Hindlimb muscle (tissue), 1 donor: ENCODE data around the gene ASPHD1. TPM values are rescaled to one million over a fixed set of nuclear protein-coding genes. Genes with fewer than 3 reads are reported as not detected.

Source experiments
- DNase-seq: peaks from one replicate; pipeline ENCODE4 v3.0.0-alpha.2; 2013
- polyA plus RNA-seq: library from polyadenylated mRNA; unstranded; fragments of 120-200 nt; gene quantifications from one replicate; pipeline ENCODE4 v1.2.1, GENCODE V29; 2013; ENCODE audit not compliant: insufficient read length

Gene ASPHD1
- polyA plus RNA-seq, 1 donor = 1.0 TPM

DNA sequence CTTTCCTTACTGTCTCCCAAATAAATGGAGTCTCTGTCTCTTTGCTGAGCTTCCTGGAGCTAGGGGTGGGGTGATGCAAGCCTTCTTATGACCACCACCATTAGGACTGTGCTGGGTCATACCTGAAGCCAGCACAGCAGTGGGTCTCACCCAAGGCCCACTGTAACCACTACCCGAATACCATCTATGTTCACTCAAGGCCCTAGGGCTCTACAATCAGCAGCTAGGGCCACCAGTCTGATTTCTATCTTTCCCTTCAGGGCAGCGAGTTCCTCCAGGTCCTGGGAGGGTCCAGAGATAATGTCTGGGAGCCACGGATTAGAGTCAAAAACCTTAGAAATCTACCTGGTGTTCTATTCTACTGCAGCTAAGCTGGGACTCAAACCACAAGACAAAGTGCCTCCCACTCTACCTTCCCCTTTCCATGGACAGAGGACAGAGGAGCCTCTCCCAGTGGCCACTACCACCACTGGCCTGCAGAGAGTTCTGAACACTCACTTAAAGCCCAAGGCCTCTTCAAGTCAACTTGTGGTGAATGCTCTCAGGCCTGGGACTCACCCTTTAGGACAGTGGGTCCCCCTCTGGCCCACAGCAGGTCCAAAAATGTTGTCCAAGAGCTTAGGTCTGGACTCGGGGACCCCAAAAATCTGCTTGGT lies 50.6 kb downstream of the ASPHD1 start:
- no peak for DNase-seq

GRCh38 chr16:29951625-29952365 lies 51.5 kb downstream of the ASPHD1 start:
- no peak for DNase-seq

Other genes starting within 250 kb of the ASPHD1 start
- 1.3 TPM for gene SPN, start 237.2 kb upstream of the ASPHD1 start, polyA plus RNA-seq
- gene QPRT, start 221.3 kb upstream of the ASPHD1 start, polyA plus RNA-seq = 80.1 TPM
- gene C16orf54, start 154.5 kb upstream of the ASPHD1 start, polyA plus RNA-seq = 0.43 TPM
- gene ZG16, start 122.2 kb upstream of the ASPHD1 start, polyA plus RNA-seq = not detected
- gene KIF22, start 109.7 kb upstream of the ASPHD1 start, polyA plus RNA-seq = 31.7 TPM
- gene MAZ, start 94.0 kb upstream of the ASPHD1 start, polyA plus RNA-seq = 270 TPM
- 13.3 TPM for gene PRRT2, start 88.3 kb upstream of the ASPHD1 start, polyA plus RNA-seq
- gene PAGR1, start 84.3 kb upstream of the ASPHD1 start, polyA plus RNA-seq = 27.8 TPM
- 26.5 TPM for gene MVP, start 80.0 kb upstream of the ASPHD1 start, polyA plus RNA-seq
- 41.9 TPM for gene CDIPT, start 37.3 kb upstream of the ASPHD1 start, polyA plus RNA-seq
- 3.3 TPM for gene SEZ6L2, start 938 bp upstream of the ASPHD1 start, polyA plus RNA-seq
- gene KCTD13, start 25.7 kb downstream of the ASPHD1 start, polyA plus RNA-seq = 14.0 TPM
- gene TMEM219, start 61.6 kb downstream of the ASPHD1 start, polyA plus RNA-seq = 61.2 TPM
- 36.0 TPM for gene TAOK2, start 73.4 kb downstream of the ASPHD1 start, polyA plus RNA-seq
- 16.4 TPM for gene HIRIP3, start 95.1 kb downstream of the ASPHD1 start, polyA plus RNA-seq
- 43.7 TPM for gene INO80E, start 95.8 kb downstream of the ASPHD1 start, polyA plus RNA-seq
- 1.4 TPM for gene DOC2A, start 110.5 kb downstream of the ASPHD1 start, polyA plus RNA-seq
- gene C16orf92, start 122.7 kb downstream of the ASPHD1 start, polyA plus RNA-seq = not detected
- gene TLCD3B, start 130.8 kb downstream of the ASPHD1 start, polyA plus RNA-seq = 1.6 TPM
- 2,997 TPM for gene ALDOA, start 165.3 kb downstream of the ASPHD1 start, polyA plus RNA-seq
- gene PPP4C, start 175.5 kb downstream of the ASPHD1 start, polyA plus RNA-seq = 64.3 TPM
- gene TBX6, start 191.4 kb downstream of the ASPHD1 start, polyA plus RNA-seq = 0.77 TPM
- 42.8 TPM for gene YPEL3, start 195.7 kb downstream of the ASPHD1 start, polyA plus RNA-seq
- 8.5 TPM for gene GDPD3, start 213.0 kb downstream of the ASPHD1 start, polyA plus RNA-seq
- gene MAPK3, start 222.7 kb downstream of the ASPHD1 start, polyA plus RNA-seq = 58.1 TPM